Activated B cell treated with CpG ODN at 0.5 μM for 24 hours (primary cell): ENCODE measurements around the gene NGEF. TPM values are rescaled to one million over a fixed set of nuclear protein-coding genes. Genes with fewer than 3 reads are reported as not detected.

Experiments
- ATAC-seq: fragments of 200-7000 bp; cut with Tn5 transposase; one replicate; pipeline ENCODE4 v1.10.0; 2021; ENCODE audit warnings: low read depth, mild to moderate bottlenecking, moderate library complexity
- CTCF ChIA-PET: fragments of 350-600 bp; sonication (Branson Sonifier 250); formaldehyde crosslinking; loops from one replicate; lab custom pipeline; 2021; ENCODE audit warnings: antibody characterized with exemption; lab: Charles Lee
- POLR2A ChIA-PET: fragments of 350-600 bp; sonication (Branson Sonifier 250); formaldehyde crosslinking; loops from one replicate; lab custom pipeline; 2021; ENCODE audit warnings: antibody characterized with exemption; lab: Charles Lee
- DNase-seq: peaks from one replicate; pipeline ENCODE4 v3.0.0; 2022
- H3K27ac Mint-ChIP-seq: one replicate; pipeline ENCODE4 v1.8.0; 2020; ENCODE audit warnings: mixed read lengths
- H3K27me3 Mint-ChIP-seq: one replicate; pipeline ENCODE4 v1.8.0; 2021; ENCODE audit warnings: mixed read lengths
- H3K36me3 Mint-ChIP-seq: one replicate; pipeline ENCODE4 v1.8.0; 2021; ENCODE audit warnings: low read depth, mixed read lengths
- H3K4me1 Mint-ChIP-seq: one replicate; pipeline ENCODE4 v1.8.0; 2021; ENCODE audit warnings: mixed read lengths
- H3K4me3 Mint-ChIP-seq: one replicate; pipeline ENCODE4 v1.8.0; 2020; ENCODE audit warnings: mild to moderate bottlenecking, mixed read lengths
- H3K9me3 Mint-ChIP-seq: one replicate; pipeline ENCODE4 v1.8.0; 2020; ENCODE audit warnings: mixed read lengths
- intact Hi-C: fragments of 100-400 bp; cut with micrococcal nuclease; formaldehyde crosslinking; loops from one replicate; pipeline ENCODE4 v1.15.1; 2024
- total RNA-seq: library from RNA; stranded (reverse); gene quantifications from 2 replicates; pipeline ENCODE4 v1.2.3, GENCODE V29; 2022
- TF ChIP-seq, protein P1 (sequence below): fragments of 200-600 bp; IDR thresholded peaks from one replicate; pipeline ENCODE4 v1.8.0; 2022; ENCODE audit warnings: antibody characterized with exemption, mild to moderate bottlenecking

NGEF gene
- total RNA-seq, 1 donor from 2014 or later, result not detected

DNA sequence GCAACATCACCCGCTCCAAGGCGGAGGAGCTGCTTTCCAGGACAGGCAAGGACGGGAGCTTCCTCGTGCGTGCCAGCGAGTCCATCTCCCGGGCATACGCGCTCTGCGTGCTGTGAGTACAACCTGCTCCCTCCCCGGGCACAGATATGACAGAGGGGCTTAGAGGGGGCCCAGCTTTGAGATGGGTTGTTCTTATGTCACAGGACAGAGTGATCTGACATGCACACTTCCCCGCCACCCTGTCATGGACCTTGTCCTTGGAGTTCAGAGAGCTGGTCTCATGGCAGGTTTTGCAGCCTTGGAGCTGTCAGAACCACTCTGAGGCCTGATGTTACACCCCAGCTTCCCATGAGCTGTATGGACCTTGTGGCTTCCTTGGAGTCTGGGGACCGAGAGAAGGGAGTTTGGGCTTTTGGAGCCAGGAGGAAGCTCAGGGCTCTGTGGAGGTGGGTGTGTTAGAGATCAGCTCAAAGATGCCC is 47.5 kb upstream of the NGEF start:
- peaks cover 42% of the 10 kb centered on the region for H3K36me3 Mint-ChIP-seq
- POLR2A ChIA-PET, result interaction anchor here (0.6 to 7.6 kb wide), 31 partner anchors 10 to 1385 kb away, joined by 3 to 308 read pairs (median 4); partner anchors contain the start of genes ATG16L1, DGKD, EIF4E2 and GIGYF2
- CTCF ChIA-PET, result interaction anchor here (0.6 to 3.6 kb wide), 17 partner anchors 9 to 244 kb away, joined by 3 to 24 read pairs (median 4); partner anchors contain the start of gene ATG16L1
- no peaks in the 10 kb centered on the region for H3K27me3 Mint-ChIP-seq
- H3K4me1 Mint-ChIP-seq, result peaks cover 54% of the 10 kb centered on the region
- ATAC-seq (peak; percentile 3), DNase-seq (no peak)
- peak overlapping the region; percentile 96 for H3K4me3 Mint-ChIP-seq
- TF ChIP-seq, protein P1, sequence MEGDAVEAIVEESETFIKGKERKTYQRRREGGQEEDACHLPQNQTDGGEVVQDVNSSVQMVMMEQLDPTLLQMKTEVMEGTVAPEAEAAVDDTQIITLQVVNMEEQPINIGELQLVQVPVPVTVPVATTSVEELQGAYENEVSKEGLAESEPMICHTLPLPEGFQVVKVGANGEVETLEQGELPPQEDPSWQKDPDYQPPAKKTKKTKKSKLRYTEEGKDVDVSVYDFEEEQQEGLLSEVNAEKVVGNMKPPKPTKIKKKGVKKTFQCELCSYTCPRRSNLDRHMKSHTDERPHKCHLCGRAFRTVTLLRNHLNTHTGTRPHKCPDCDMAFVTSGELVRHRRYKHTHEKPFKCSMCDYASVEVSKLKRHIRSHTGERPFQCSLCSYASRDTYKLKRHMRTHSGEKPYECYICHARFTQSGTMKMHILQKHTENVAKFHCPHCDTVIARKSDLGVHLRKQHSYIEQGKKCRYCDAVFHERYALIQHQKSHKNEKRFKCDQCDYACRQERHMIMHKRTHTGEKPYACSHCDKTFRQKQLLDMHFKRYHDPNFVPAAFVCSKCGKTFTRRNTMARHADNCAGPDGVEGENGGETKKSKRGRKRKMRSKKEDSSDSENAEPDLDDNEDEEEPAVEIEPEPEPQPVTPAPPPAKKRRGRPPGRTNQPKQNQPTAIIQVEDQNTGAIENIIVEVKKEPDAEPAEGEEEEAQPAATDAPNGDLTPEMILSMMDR, result no peak
- peak overlapping the region; percentile 87 for H3K27ac Mint-ChIP-seq
- H3K9me3 Mint-ChIP-seq, result no peaks in the 10 kb centered on the region
- intact Hi-C loops, result loop anchor here (1.0 to 10.0 kb wide), 5 partner anchors 64 to 357 kb away; partner anchors contain the start of gene ATG16L1

DNA sequence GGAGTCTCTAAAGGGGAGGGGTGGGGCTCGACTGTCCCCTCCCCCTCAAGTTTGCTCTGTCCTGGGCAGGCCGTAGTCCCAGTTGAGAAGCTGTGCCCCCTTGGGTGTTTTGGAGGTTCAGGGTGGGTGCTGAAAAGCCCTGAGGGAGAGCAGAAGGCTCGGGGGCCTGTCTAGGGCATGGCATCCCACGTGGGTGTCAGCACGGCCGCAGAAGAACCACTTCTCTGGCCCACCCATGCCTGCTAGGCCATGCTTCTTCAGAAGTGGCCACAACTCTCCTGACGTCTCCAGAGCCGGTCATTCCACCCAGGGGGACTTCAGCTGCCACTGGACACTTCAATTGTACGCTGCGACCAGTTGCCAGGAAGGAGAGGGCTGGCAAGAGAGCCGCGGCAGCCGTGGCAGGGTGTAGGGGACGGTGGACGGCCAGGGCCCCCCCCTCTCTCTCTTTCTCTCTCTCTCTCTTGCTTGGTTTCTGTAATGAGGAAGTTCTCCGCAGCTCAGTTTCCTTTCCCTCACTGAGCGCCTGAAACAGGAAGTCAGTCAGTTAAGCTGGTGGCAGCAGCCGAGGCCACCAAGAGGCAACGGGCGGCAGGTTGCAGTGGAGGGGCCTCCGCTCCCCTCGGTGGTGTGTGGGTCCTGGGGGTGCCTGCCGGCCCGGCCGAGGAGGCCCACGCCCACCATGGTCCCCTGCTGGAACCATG is 46.9 kb upstream of the NGEF start, which contains the start of gene INPP5D:
Gene INPP5D, plus strand, starts transcription at position 546 of the 704 bp plus-strand sequence. Its CDS starts 137 bp downstream, at position 683.
- H3K36me3 Mint-ChIP-seq, result peaks cover 37% of the 10 kb centered on the region
- peak; percentile 70 for DNase-seq
- H3K27me3 Mint-ChIP-seq, result no peaks in the 10 kb centered on the region
- no peaks in the 10 kb centered on the region for H3K9me3 Mint-ChIP-seq
- CTCF ChIA-PET, result interaction anchor here (0.7 to 3.6 kb wide), 17 partner anchors 8 to 244 kb away, joined by 3 to 24 read pairs (median 4); partner anchors contain the start of gene ATG16L1
- TF ChIP-seq, protein P1, result no peak
- ATAC-seq, result peak; percentile 58
- H3K27ac Mint-ChIP-seq, result peak within 1 kb of the TSS; percentile 87
- POLR2A ChIA-PET, result interaction anchor here (0.6 to 7.6 kb wide), 26 partner anchors 9 to 1385 kb away, joined by 3 to 308 read pairs (median 4); partner anchors contain the start of genes ATG16L1, DGKD, EIF4E2 and GIGYF2
- H3K4me1 Mint-ChIP-seq, result peaks cover 48% of the 10 kb centered on the region
- peak within 1 kb of the TSS; percentile 96 for H3K4me3 Mint-ChIP-seq
- intact Hi-C loops, result loop anchor here (1.0 to 10.0 kb wide), 8 partner anchors 64 to 455 kb away; partner anchors contain the start of gene ATG16L1

DNA sequence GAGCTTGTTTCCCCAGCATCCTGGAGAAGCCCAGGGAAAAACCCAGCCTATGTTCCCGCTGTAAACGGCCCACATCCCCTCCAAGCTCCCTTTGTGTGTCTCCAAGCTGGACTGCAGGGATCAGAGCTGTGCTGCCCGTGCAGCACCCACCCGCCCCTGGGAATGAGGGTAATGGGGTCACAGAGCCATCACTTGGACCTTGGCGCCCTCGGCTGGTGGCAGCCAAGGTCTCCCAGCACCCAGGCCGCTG is 46.4 kb upstream of the NGEF start:
- DNase-seq (no peak), ATAC-seq (no peak)
- intact Hi-C loops, result loop anchor here (1.0 to 10.0 kb wide), 3 partner anchors 83 to 455 kb away; no protein-coding TSS in a partner anchor
- ChIA-PET CTCF (interaction anchor here (0.8 to 3.6 kb wide), 7 partner anchors 9 to 190 kb away, joined by 3 to 24 read pairs (median 15); no protein-coding TSS in a partner anchor), POLR2A (interaction anchor here (0.7 to 7.6 kb wide), 15 partner anchors 9 to 509 kb away, joined by 3 to 308 read pairs (median 10); partner anchors contain the start of genes ATG16L1, EIF4E2 and TIGD1)
- H3K4me1 Mint-ChIP-seq, result peaks cover 43% of the 10 kb centered on the region
- no peaks in the 10 kb centered on the region for H3K27me3 Mint-ChIP-seq
- peak overlapping the region; percentile 96 for H3K4me3 Mint-ChIP-seq
- peaks cover 32% of the 10 kb centered on the region for H3K36me3 Mint-ChIP-seq
- no peaks in the 10 kb centered on the region for H3K9me3 Mint-ChIP-seq
- H3K27ac Mint-ChIP-seq, result peak overlapping the region; percentile 87
- TF ChIP-seq, protein P1, result no peak

DNA sequence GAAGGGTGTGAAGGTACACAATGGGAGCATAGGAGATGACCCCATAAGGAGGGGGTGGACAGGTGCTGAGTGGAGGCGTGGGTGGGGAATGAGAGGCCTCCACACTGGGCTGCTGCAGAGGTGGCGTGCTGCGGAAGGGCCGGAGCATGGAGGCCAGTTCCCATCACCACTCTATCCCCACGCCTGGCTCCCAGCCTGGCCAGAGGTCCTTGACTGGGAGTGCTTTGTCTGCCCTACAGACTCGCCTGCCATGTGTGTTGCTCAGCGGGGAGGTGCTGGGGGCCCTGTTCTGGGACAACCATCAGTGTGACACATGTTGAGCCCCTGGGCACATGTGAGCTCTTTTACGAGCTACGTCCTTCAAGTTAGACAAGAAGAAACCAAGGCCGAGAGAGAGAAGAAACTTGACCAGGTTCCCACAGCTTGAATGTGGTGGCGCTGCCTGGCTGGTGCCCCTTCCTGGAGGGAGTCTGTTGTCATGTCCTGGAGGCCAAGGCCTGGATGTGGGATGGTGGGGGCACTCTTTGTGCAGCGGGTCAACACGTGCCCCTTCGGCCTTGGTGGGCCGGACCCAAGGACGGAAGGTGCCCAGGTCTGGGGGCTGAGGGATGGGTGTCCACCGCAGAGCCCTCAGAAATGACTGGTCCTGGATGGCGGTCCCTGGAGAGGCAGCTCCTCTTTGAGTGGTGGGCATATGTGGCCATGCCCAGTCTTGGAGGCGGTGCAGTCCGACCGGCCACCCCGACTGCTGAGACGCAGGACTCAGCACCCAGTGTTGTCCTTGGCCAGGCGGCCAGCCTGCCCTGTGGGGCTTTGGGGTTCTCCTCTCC is 45.9 kb upstream of the NGEF start:
- Mint-ChIP-seq H3K4me1 (peaks cover 42% of the 10 kb centered on the region), H3K27ac (peak overlapping the region; percentile 87), H3K9me3 (no peaks in the 10 kb centered on the region), H3K27me3 (peaks cover under 1% of the 10 kb centered on the region), H3K4me3 (peak overlapping the region; percentile 96), H3K36me3 (peaks cover 31% of the 10 kb centered on the region)
- ChIA-PET CTCF (interaction anchor here (1.1 to 3.6 kb wide), 2 partner anchors 18 to 191 kb away, joined by 4 to 24 read pairs; no protein-coding TSS in a partner anchor), POLR2A (interaction anchor here (1.3 to 7.6 kb wide), 8 partner anchors 16 to 250 kb away, joined by 3 to 308 read pairs (median 53); partner anchors contain the start of gene ATG16L1)
- intact Hi-C loops, result loop anchor here (1.0 to 10.0 kb wide), 3 partner anchors 83 to 454 kb away; no protein-coding TSS in a partner anchor
- ATAC-seq, result no peak
- peak; percentile 14 for DNase-seq
- TF ChIP-seq, protein P1, result no peak
